Upper lobe of left lung (tissue), 4 donors: ENCODE data around the gene SCN10A.

Experiments
- EP300 ChIP-seq, 4 donors: sonication (generic); formaldehyde crosslinking; IDR thresholded peaks; one replicate each; pipeline ENCODE4 v1.5.1; 2017; ENCODE audit warnings: antibody characterized with exemption in 4 of 4, control low read depth in 2 of 4
- POLR2A ChIP-seq, 4 donors: fragments of 450-650 bp; IDR thresholded peaks; one replicate each; pipeline ENCODE4 v1.5.1; 2016 to 2017; ENCODE audit warnings: antibody characterized with exemption in 4 of 4, mild to moderate bottlenecking in 2 of 4
- TF ChIP-seq, protein P1 (sequence below), 6 experiments: fragments of 450-650 bp in 4 of 6; fragments of 200-600 bp in 2 of 6; sonication (generic) in 2 of 6; IDR thresholded peaks; one replicate each; pipeline ENCODE4 v1.5.1; 2016 to 2019; ENCODE audit warnings: antibody characterized with exemption in 6 of 6

- TF ChIP-seq EP300 (IDR thresholded peaks at IDR 0.05) (no peak), POLR2A (IDR thresholded peaks at IDR 0.05) (no peak)
- TF ChIP-seq, protein P1, sequence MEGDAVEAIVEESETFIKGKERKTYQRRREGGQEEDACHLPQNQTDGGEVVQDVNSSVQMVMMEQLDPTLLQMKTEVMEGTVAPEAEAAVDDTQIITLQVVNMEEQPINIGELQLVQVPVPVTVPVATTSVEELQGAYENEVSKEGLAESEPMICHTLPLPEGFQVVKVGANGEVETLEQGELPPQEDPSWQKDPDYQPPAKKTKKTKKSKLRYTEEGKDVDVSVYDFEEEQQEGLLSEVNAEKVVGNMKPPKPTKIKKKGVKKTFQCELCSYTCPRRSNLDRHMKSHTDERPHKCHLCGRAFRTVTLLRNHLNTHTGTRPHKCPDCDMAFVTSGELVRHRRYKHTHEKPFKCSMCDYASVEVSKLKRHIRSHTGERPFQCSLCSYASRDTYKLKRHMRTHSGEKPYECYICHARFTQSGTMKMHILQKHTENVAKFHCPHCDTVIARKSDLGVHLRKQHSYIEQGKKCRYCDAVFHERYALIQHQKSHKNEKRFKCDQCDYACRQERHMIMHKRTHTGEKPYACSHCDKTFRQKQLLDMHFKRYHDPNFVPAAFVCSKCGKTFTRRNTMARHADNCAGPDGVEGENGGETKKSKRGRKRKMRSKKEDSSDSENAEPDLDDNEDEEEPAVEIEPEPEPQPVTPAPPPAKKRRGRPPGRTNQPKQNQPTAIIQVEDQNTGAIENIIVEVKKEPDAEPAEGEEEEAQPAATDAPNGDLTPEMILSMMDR (IDR thresholded peaks at IDR 0.05) = no peak
Observed at GRCh38 chr3:38722781-38723568, 93.0 kb downstream of the SCN10A start.
